ENCODE data around the gene TMTC4.

Gene TMTC4

GRCh38 chr13:100666124-100666523, 8.5 kb downstream of the TMTC4 start:
- DNase-seq: no peak

GRCh38 chr13:100665403-100665802, 9.2 kb downstream of the TMTC4 start:
- no peak for DNase-seq

- no peak for DNase-seq
Observed at GRCh38 chr13:100664171-100664900, 10.3 kb downstream of the TMTC4 start.

- DNase-seq: no peak
Observed at GRCh38 chr13:100662468-100663211, 12.0 kb downstream of the TMTC4 start.

- DNase-seq: no peak
Observed at GRCh38 chr13:100660761-100661160, 13.8 kb downstream of the TMTC4 start.

GRCh38 chr13:100659578-100659977, 15.0 kb downstream of the TMTC4 start:
- no peak for DNase-seq

- DNase-seq: no peak
Observed at GRCh38 chr13:100658363-100658762, 16.2 kb downstream of the TMTC4 start.

GRCh38 chr13:100657881-100658315, 16.7 kb downstream of the TMTC4 start:
- no peak for DNase-seq

- DNase-seq: no peak
Observed at GRCh38 chr13:100652510-100652909, 22.1 kb downstream of the TMTC4 start.

- DNase-seq: no peak
Observed at GRCh38 chr13:100650326-100650725, 24.3 kb downstream of the TMTC4 start.

GRCh38 chr13:100648354-100648753, 26.2 kb downstream of the TMTC4 start:
- DNase-seq: no peak

- DNase-seq: no peak
Observed at GRCh38 chr13:100646871-100647270, 27.7 kb downstream of the TMTC4 start.

GRCh38 chr13:100646030-100646673, 28.4 kb downstream of the TMTC4 start:
- DNase-seq: no peak

- DNase-seq: no peak
Observed at GRCh38 chr13:100645382-100645781, 29.2 kb downstream of the TMTC4 start.

- no peak for DNase-seq
Observed at GRCh38 chr13:100644371-100644770, 30.2 kb downstream of the TMTC4 start.

GRCh38 chr13:100637796-100638195, 36.8 kb downstream of the TMTC4 start:
- DNase-seq: no peak

GRCh38 chr13:100637380-100637779, 37.2 kb downstream of the TMTC4 start:
- no peak for DNase-seq

- DNase-seq: no peak
Observed at GRCh38 chr13:100636441-100636840, 38.2 kb downstream of the TMTC4 start.

- DNase-seq: no peak
Observed at GRCh38 chr13:100636004-100636403, 38.6 kb downstream of the TMTC4 start.

- no peak for DNase-seq
Observed at GRCh38 chr13:100634696-100635095, 39.9 kb downstream of the TMTC4 start.

GRCh38 chr13:100633461-100633860, 41.1 kb downstream of the TMTC4 start:
- no peak for DNase-seq

- no peak for DNase-seq
Observed at GRCh38 chr13:100630555-100630954, 44.0 kb downstream of the TMTC4 start.

GRCh38 chr13:100627120-100627519, 47.5 kb downstream of the TMTC4 start:
- no peak for DNase-seq

GRCh38 chr13:100625447-100625846, 49.1 kb downstream of the TMTC4 start:
- no peak for DNase-seq

All from RPMI8226 (cell line).